GM12892 (cell line): ENCODE results near the gene KCNH5.

Experiments
- DNase-seq: peaks from one replicate; pipeline ENCODE4 v3.0.0; 2011; ENCODE audit not compliant: insufficient read length
- FAIRE-seq: peaks from 2 replicates; lab custom pipeline; 2011; peaks lifted over from hg19 to GRCh38; lab: Jason Lieb, UNC
- POLR2A ChIP-seq: IDR thresholded peaks from 2 replicates; pipeline ENCODE4 v1.6.1; 2011; ENCODE audit warnings: low read depth, low read length, control low read depth
- POLR2AphosphoS5 ChIP-seq: IDR thresholded peaks from 2 replicates; pipeline ENCODE4 v1.6.1; 2011; ENCODE audit warnings: low read depth, low read length, control low read depth
- TAF1 ChIP-seq: IDR thresholded peaks from 2 replicates; pipeline ENCODE4 v1.6.1; 2011; ENCODE audit warnings: low read depth, mild to moderate bottlenecking, control low read depth, low read length, borderline replicate concordance

KCNH5 gene

DNA sequence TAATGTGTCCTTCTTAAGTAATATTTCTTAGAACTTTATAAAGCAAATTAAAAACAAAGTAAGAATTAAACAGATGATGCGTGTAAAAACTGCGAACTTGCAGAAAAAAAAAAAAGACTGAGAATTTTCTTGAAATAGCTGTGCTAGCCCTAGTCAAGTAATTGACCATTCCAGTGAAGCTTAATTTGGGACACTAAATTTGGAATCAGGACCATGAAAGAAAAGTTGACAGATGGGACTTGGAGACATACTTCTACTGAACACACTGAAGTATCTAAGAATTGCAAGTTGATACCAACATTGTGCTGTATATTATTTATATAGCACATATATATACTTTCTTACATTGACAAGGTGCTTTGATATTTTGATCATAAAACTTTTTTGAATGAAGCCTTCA lies 386.6 kb downstream of the KCNH5 start:
- no peak for FAIRE-seq
- TF ChIP-seq POLR2A: no peak
- no peak for TF ChIP-seq POLR2AphosphoS5
- no peak for TF ChIP-seq TAF1

DNA sequence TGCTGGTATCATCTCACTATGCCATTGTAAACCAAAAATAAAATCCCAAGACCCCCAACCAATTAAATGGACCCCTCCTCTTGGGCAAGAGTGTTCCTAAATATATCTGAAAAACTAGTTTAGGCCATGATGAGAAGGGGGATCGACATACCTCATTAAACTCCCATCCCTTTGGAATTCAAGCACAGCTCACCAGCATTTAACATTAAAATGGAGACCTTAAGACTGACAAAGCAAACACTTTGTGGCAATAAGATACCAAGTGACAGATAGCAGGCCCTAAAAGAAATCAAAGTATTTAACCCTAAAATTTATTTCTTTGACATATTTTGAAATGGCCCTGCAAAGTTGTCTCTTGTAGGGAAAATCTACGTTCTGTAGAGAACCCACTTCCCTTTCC lies 387.9 kb downstream of the KCNH5 start:
- FAIRE-seq (no peak), DNase-seq (no peak)
- TF ChIP-seq POLR2A (no peak), POLR2AphosphoS5 (no peak), TAF1 (no peak)

More for the DNA sequence above, 386.6 kb downstream of the KCNH5 start:
- no peak for DNase-seq

DNA sequence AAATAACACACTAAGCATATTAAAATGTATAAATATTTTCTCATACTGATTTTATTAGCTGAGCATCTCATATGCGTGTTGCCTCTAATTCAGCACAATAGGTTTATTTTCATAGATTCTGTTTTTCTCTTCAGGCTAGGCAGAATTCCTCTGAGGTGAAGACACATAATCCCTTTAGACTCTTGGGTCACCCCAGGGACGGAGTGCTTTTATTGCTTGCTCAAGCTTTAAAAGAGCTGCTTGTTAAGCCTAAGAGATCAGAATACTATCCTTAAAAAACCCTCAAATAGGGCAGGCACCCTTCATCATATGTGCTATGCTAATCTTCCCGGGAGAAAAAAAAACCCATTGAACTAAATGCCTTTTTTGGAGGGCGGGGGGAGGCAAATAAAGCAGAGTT lies 390.1 kb downstream of the KCNH5 start:
- DNase-seq: no peak
- TF ChIP-seq POLR2AphosphoS5 (no peak), TAF1 (no peak), POLR2A (no peak)
- FAIRE-seq: no peak

DNA sequence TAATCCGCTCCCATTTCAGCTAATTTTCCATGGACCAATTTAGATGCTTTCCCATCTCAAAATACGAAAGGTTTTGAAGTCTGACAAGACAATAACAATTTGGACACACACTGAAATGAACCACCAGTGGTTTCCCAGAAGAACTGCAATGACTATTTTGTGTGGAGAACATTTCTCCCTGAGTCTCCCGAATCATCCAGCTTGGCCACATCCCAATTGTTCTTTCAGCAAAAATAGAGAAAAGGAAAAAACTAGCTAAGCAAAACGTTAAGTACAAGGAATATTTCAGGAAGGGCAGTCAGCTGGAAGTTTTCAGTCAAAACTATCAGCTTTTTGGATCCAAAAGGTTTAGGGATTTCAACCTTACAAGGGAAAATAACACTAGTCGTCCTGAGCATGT lies 390.6 kb downstream of the KCNH5 start:
- DNase-seq (no peak), FAIRE-seq (no peak)
- TF ChIP-seq POLR2AphosphoS5: no peak
- no peak for TF ChIP-seq TAF1
- no peak for TF ChIP-seq POLR2A
